WTC11 (cell line): ENCODE measurements around the gene DUXB.

Source experiments
- CREB1 ChIP-seq: sonication (generic); formaldehyde crosslinking; IDR thresholded peaks from 2 replicates; pipeline ENCODE4 v1.8.0; 2023; ENCODE audit warnings: mild to moderate bottlenecking, missing genetic modification reagents
- CTCF ChIP-seq: fragments of 200-600 bp; IDR thresholded peaks from 2 replicates; pipeline ENCODE4 v1.8.0; 2022; ENCODE audit warnings: antibody characterized with exemption
- FOXP4 ChIP-seq: sonication (generic); formaldehyde crosslinking; IDR thresholded peaks from 2 replicates; pipeline ENCODE4 v1.8.0; 2022; ENCODE audit warnings: mild to moderate bottlenecking, missing genetic modification reagents
- GABPB1 ChIP-seq: sonication (generic); formaldehyde crosslinking; IDR thresholded peaks from 2 replicates; pipeline ENCODE4 v1.8.1; 2023; ENCODE audit warnings: mild to moderate bottlenecking, missing genetic modification reagents
- JAZF1 ChIP-seq: fragments of 250-450 bp; sonication (Bioruptor Pico); IDR thresholded peaks from 2 replicates; pipeline ENCODE4 v1.9.0; 2021; ENCODE audit warnings: moderate library complexity, mild to moderate bottlenecking, inconsistent platforms
- KAT7 ChIP-seq: sonication (generic); formaldehyde crosslinking; IDR thresholded peaks from 2 replicates; pipeline ENCODE4 v1.8.1; 2023; ENCODE audit warnings: missing genetic modification reagents, mild to moderate bottlenecking, borderline replicate concordance
- MAX ChIP-seq: sonication (generic); formaldehyde crosslinking; IDR thresholded peaks from 2 replicates; pipeline ENCODE4 v1.8.0; 2022; ENCODE audit warnings: mild to moderate bottlenecking, missing genetic modification reagents
- MLX ChIP-seq: sonication (generic); formaldehyde crosslinking; IDR thresholded peaks from 2 replicates; pipeline ENCODE4 v1.8.1; 2023; ENCODE audit warnings: mild to moderate bottlenecking, missing genetic modification reagents, moderate library complexity
- NR2C2 ChIP-seq: sonication (generic); formaldehyde crosslinking; IDR thresholded peaks from 2 replicates; pipeline ENCODE4 v1.8.0; 2022; ENCODE audit warnings: mild to moderate bottlenecking, missing genetic modification reagents
- RELA ChIP-seq: sonication (generic); formaldehyde crosslinking; IDR thresholded peaks from 2 replicates; pipeline ENCODE4 v1.8.1; 2022; ENCODE audit warnings: missing genetic modification reagents, mild to moderate bottlenecking, borderline replicate concordance
- ZNF512 ChIP-seq: sonication (generic); formaldehyde crosslinking; IDR thresholded peaks from 2 replicates; pipeline ENCODE4 v1.8.1; 2022; ENCODE audit warnings: missing genetic modification reagents, borderline replicate concordance
- TF ChIP-seq, protein P1 (sequence below): sonication (generic); formaldehyde crosslinking; conservative IDR thresholded peaks from 2 replicates; pipeline ENCODE4 v1.8.1; 2022; ENCODE audit warnings: mild to moderate bottlenecking, missing genetic modification reagents

DNA sequence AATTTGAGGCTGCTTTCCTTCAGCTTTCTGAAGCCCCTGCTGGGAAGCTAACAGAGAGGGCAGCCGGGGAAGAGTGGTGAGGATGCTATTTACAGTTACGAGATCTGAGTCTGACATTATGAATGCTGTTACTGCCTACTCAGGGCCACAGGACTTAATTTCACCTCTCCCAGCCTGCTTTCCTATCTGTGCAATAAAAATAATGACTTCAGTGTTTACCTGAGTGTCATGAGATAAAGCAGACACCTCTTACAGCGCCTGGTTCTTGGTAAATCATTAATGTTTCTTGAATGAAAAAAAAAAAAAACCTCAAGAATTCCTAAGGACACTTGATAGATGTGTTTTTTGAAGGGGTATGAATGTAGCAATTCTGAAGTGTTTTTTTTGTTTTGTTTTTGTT is 49.3 kb upstream of the DUXB start:
- TF ChIP-seq CTCF (no peak), NR2C2 (CRISPR knock-in tag) (no peak), MLX (no peak), RELA (CRISPR knock-in tag) (no peak), KAT7 (CRISPR knock-in tag) (no peak), FOXP4 (CRISPR knock-in tag) (no peak), MAX (no peak), JAZF1 (CRISPR knock-in tag) (no peak), ZNF512 (CRISPR knock-in tag) (no peak), GABPB1 (CRISPR knock-in tag) (no peak), CREB1 (CRISPR knock-in tag) (no peak)
- TF ChIP-seq, protein P1, sequence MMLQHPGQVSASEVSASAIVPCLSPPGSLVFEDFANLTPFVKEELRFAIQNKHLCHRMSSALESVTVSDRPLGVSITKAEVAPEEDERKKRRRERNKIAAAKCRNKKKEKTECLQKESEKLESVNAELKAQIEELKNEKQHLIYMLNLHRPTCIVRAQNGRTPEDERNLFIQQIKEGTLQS (CRISPR knock-in tag), result no peak
